ENCODE measurements around the gene GRIN2A.

DNA sequence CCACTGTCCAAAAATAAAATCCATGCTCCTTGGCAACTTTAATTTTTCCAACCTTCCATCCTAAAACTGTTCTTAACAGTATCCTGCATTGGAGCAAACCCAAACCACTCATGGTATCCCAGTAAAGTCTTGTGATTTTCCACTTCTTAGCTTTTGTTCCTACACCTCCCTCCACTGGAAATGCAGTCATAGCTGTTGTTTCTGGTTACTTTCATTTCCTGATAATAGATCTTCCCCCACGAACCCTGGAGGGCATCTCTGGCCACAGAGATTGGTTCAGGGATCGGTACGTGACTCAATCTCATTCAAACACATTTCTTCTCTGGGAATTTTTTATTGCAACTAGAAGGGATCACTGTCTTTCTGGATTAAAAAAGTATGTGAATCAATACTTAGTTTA, 276.0 kb downstream of the GRIN2A start:
- TF ChIP-seq POLR2A (IDR thresholded peaks at IDR 0.05; ENCODE audit: low read length) (no peak), GATA1 (IDR thresholded peaks at IDR 0.05; ENCODE audit: low read depth, low read length) (no peak)

All from erythroblast (primary cell).